Mesenchymal stem cell (in vitro differentiated cells and primary cell): ENCODE measurements around the gene C17orf67.

Source experiments
- DNase-seq: peaks from one replicate; pipeline ENCODE4 v3.0.0-alpha.2; 2013
- H2AFZ ChIP-seq: one replicate; pipeline ENCODE4 v1.6.1; 2013; ENCODE audit warnings: low read depth, mild to moderate bottlenecking, control low read depth, inconsistent platforms, low read length, moderate library complexity
- H2AK5ac ChIP-seq: 2 replicates; pipeline ENCODE4 v1.6.1; 2013; ENCODE audit warnings: low read length, moderate library complexity, mild to moderate bottlenecking, inconsistent platforms; ENCODE audit not compliant: severe bottlenecking
- H2BK120ac ChIP-seq: one replicate; pipeline ENCODE4 v1.6.1; 2013; ENCODE audit warnings: low read depth, mild to moderate bottlenecking, inconsistent platforms, low read length, moderate library complexity
- H2BK12ac ChIP-seq, 2 experiments: one replicate each; pipeline ENCODE4 v1.6.1; 2013; ENCODE audit warnings: inconsistent platforms in 2 of 2, low read length in 2 of 2, mild to moderate bottlenecking in 2 of 2, moderate library complexity in 2 of 2, control low read depth in 1 of 2
- H2BK15ac ChIP-seq: one replicate; pipeline ENCODE4 v1.6.1; 2013; ENCODE audit warnings: mild to moderate bottlenecking, low read depth, inconsistent platforms; ENCODE audit not compliant: poor library complexity, severe bottlenecking
- H2BK5ac ChIP-seq: 2 replicates; pipeline ENCODE4 v1.6.1; 2013; ENCODE audit warnings: low read depth, mild to moderate bottlenecking, low read length, control low read depth, inconsistent platforms; ENCODE audit not compliant: poor library complexity, severe bottlenecking
- H3K14ac ChIP-seq, 2 experiments: one replicate each; pipeline ENCODE4 v1.6.1; 2013; ENCODE audit warnings: inconsistent platforms in 2 of 2, low read length in 2 of 2, control low read depth in 1 of 2, mild to moderate bottlenecking in 1 of 2, moderate library complexity in 1 of 2
- H3K18ac ChIP-seq, 2 experiments: one replicate each; pipeline ENCODE4 v1.6.1; 2013; ENCODE audit warnings: inconsistent platforms in 2 of 2, low read length in 2 of 2, control low read depth in 1 of 2, low read depth in 1 of 2, mild to moderate bottlenecking in 1 of 2
- H3K23ac ChIP-seq, 2 experiments: one replicate each; pipeline ENCODE4 v1.6.1; 2013; ENCODE audit warnings: inconsistent platforms in 2 of 2, low read length in 2 of 2, mild to moderate bottlenecking in 2 of 2, moderate library complexity in 2 of 2, control low read depth in 1 of 2
- H3K27ac ChIP-seq: 2 replicates; pipeline ENCODE4 v1.5.1; 2013; ENCODE audit warnings: mild to moderate bottlenecking, moderate library complexity, low read length, control low read depth, inconsistent platforms; ENCODE audit not compliant: poor library complexity, severe bottlenecking
- H3K27me3 ChIP-seq, 2 experiments: 2 replicates each; pipeline versions ENCODE4 v1.6.1 to v1.7.0; 2013; ENCODE audit warnings: low read length in 2 of 2, mild to moderate bottlenecking in 2 of 2, moderate library complexity in 2 of 2, control low read depth in 1 of 2, inconsistent platforms in 1 of 2; ENCODE audit not compliant: control insufficient read depth in 1 of 2, insufficient read depth in 1 of 2
- H3K36me3 ChIP-seq, 2 experiments: 2 replicates each; pipeline versions ENCODE4 v1.6.1 to v1.7.0; 2013; ENCODE audit warnings: low read length in 2 of 2, control low read depth in 1 of 2, inconsistent platforms in 1 of 2, low read depth in 1 of 2, mild to moderate bottlenecking in 1 of 2; ENCODE audit not compliant: insufficient read depth in 2 of 2, control insufficient read depth in 1 of 2
- H3K4ac ChIP-seq, 2 experiments: one replicate each; pipeline ENCODE4 v1.6.1; 2013; ENCODE audit warnings: inconsistent platforms in 2 of 2, low read length in 2 of 2, mild to moderate bottlenecking in 2 of 2, moderate library complexity in 2 of 2, control low read depth in 1 of 2, low read depth in 1 of 2
- H3K4me1 ChIP-seq: 2 replicates; pipeline ENCODE4 v1.6.1; 2013; ENCODE audit warnings: low read depth, low read length, control low read depth; ENCODE audit not compliant: control insufficient read depth, insufficient read depth
- H3K4me2 ChIP-seq: 2 replicates; pipeline ENCODE4 v1.6.1; 2013; ENCODE audit warnings: low read length, mild to moderate bottlenecking, inconsistent platforms; ENCODE audit not compliant: poor library complexity, severe bottlenecking
- H3K4me3 ChIP-seq, 2 experiments: 2 replicates each; pipeline versions ENCODE4 v1.5.1 to v1.7.0; 2013; ENCODE audit warnings: low read length in 2 of 2, mild to moderate bottlenecking in 2 of 2, control low read depth in 1 of 2, low read depth in 1 of 2; ENCODE audit not compliant: insufficient read depth in 1 of 2
- H3K79me1 ChIP-seq: replicated peaks from 2 replicates; pipeline ENCODE4 v1.6.1; 2013; ENCODE audit warnings: mild to moderate bottlenecking, control low read depth, low read length, inconsistent platforms; ENCODE audit not compliant: poor library complexity, severe bottlenecking
- H3K9ac ChIP-seq: 2 replicates; pipeline ENCODE4 v1.7.0; 2013; ENCODE audit warnings: mild to moderate bottlenecking, low read length, moderate library complexity
- H3K9me3 ChIP-seq: 2 replicates; pipeline ENCODE4 v1.7.0; 2013; ENCODE audit warnings: mild to moderate bottlenecking, low read length; ENCODE audit not compliant: control insufficient read depth
- H4K8ac ChIP-seq: one replicate; pipeline ENCODE4 v1.6.1; 2013; ENCODE audit warnings: inconsistent platforms, mild to moderate bottlenecking, low read length, moderate library complexity
- H4K91ac ChIP-seq: one replicate; pipeline ENCODE4 v1.6.1; 2013; ENCODE audit warnings: mild to moderate bottlenecking, low read length, inconsistent platforms
- WGBS: methylation state at CpG from one replicate; pipeline ENCODE4 v1.1.7; 2013; ENCODE audit warnings: mixed read lengths; 5-methylcytosine and 5-hydroxymethylcytosine counted together

C17orf67 gene

GRCh38 chr17:56809106-56809819, 24.5 kb downstream of the C17orf67 start:
- Histone ChIP-seq H3K4ac (no peak overlapping the region), H3K36me3 (no peaks in the 10 kb centered on the region), H2BK5ac (no peak overlapping the region), H3K4me3 (no peak overlapping the region), H3K4me1 (peaks cover 3% of the 10 kb centered on the region), H3K18ac (no peak overlapping the region), H2BK15ac (peak overlapping the region; percentile 9), H3K27me3 (no peaks in the 10 kb centered on the region), H3K79me1 (no peaks in the 10 kb centered on the region), H2AK5ac (no peak overlapping the region), H4K91ac (no peak overlapping the region), H3K23ac (no peak overlapping the region), H3K9ac (no peak overlapping the region), H3K4me2 (no peak overlapping the region), H2BK120ac (no peak overlapping the region), H3K14ac (no peak overlapping the region), H3K9me3 (no peaks in the 10 kb centered on the region), H2BK12ac (no peak overlapping the region), H4K8ac (no peak overlapping the region), H2AFZ (no peak overlapping the region), H3K27ac (no peak overlapping the region)
- WGBS = 82% methylated on average over 9 of the region's 9 CpGs
- DNase-seq = no peak

GRCh38 chr17:56808503-56808902, 25.2 kb downstream of the C17orf67 start:
- Histone ChIP-seq H4K8ac (no peak overlapping the region), H3K18ac (peak overlapping the region in 1 of 2 experiments; percentile 29), H2BK120ac (no peak overlapping the region), H3K4me3 (no peak overlapping the region), H3K79me1 (no peaks in the 10 kb centered on the region), H3K36me3 (no peaks in the 10 kb centered on the region), H2AK5ac (no peak overlapping the region), H3K4ac (no peak overlapping the region), H3K9me3 (no peaks in the 10 kb centered on the region), H3K14ac (no peak overlapping the region), H2AFZ (no peak overlapping the region), H2BK5ac (no peak overlapping the region), H4K91ac (no peak overlapping the region), H3K27ac (no peak overlapping the region), H2BK12ac (no peak overlapping the region), H3K4me2 (no peak overlapping the region), H3K23ac (no peak overlapping the region), H3K27me3 (no peaks in the 10 kb centered on the region), H2BK15ac (no peak overlapping the region), H3K9ac (no peak overlapping the region), H3K4me1 (peaks cover 3% of the 10 kb centered on the region)
- WGBS = 97% methylated on average over 2 of the region's 3 CpGs
- no peak for DNase-seq

DNA sequence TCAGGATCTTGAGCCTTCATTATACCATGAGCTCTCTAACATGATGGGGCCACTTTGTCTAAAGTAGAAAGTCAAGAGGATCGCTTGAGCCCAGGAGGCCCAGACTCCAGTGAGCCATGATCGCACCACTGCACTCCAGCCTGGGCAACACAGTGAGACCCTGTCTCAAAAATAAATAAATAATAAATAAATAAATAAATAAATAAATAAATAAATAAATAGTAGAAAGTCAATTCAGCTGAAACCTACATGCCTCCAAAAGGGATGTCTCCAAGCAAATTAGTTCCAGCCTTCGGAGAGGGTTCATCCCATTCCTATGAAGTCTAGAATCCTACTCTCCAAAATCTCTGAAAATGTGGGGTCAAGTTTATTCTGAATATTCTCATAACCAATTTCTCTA, 26.0 kb downstream of the C17orf67 start:
- no peak overlapping the region for H3K4me2 ChIP-seq
- no peak for DNase-seq
- no peak overlapping the region for H4K91ac ChIP-seq
- H3K9me3 ChIP-seq = no peaks in the 10 kb centered on the region
- H2AFZ ChIP-seq = no peak overlapping the region
- H2AK5ac ChIP-seq = no peak overlapping the region
- WGBS = 100% methylated on average over 1 of the region's 3 CpGs
- no peaks in the 10 kb centered on the region for H3K27me3 ChIP-seq
- no peak overlapping the region for H2BK5ac ChIP-seq
- no peak overlapping the region for H3K4me3 ChIP-seq
- no peak overlapping the region for H2BK12ac ChIP-seq
- H3K4ac ChIP-seq = no peak overlapping the region
- no peak overlapping the region for H3K14ac ChIP-seq
- H2BK15ac ChIP-seq = no peak overlapping the region
- no peak overlapping the region for H3K27ac ChIP-seq
- H4K8ac ChIP-seq = no peak overlapping the region
- H3K9ac ChIP-seq = no peak overlapping the region
- no peaks in the 10 kb centered on the region for H3K79me1 ChIP-seq
- H3K4me1 ChIP-seq = peaks cover 3% of the 10 kb centered on the region
- no peaks in the 10 kb centered on the region for H3K36me3 ChIP-seq
- no peak overlapping the region for H2BK120ac ChIP-seq
- H3K18ac ChIP-seq = no peak overlapping the region
- no peak overlapping the region for H3K23ac ChIP-seq

DNA sequence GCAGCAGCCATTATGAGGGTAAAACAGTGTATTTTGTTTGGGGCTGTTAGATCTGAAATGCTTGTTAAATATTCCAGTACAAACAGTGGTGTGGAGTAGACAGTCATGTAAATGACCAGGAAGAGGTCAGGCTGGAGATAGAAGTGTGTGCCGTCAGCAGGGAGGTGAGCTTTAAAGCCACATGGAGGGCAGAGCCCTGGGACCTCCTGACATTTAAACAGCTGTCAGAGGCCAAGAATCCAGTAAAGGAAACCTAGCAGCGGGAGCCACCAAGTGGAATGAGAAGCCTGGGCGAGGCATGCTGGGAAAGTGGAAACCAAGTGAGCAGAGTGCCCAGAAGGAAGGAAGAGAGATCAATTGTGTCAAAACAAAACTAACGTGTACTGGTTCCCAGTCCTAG, 26.8 kb downstream of the C17orf67 start:
- Histone ChIP-seq H3K4me1 (peaks cover 3% of the 10 kb centered on the region), H2BK5ac (no peak overlapping the region), H3K27ac (no peak overlapping the region), H2AK5ac (no peak overlapping the region), H3K79me1 (no peaks in the 10 kb centered on the region), H3K23ac (no peak overlapping the region), H2BK12ac (no peak overlapping the region), H2BK15ac (no peak overlapping the region), H4K91ac (no peak overlapping the region), H3K27me3 (no peaks in the 10 kb centered on the region), H3K4me2 (no peak overlapping the region), H3K9ac (no peak overlapping the region), H2BK120ac (no peak overlapping the region), H4K8ac (no peak overlapping the region), H3K4me3 (no peak overlapping the region), H3K9me3 (no peaks in the 10 kb centered on the region), H3K36me3 (no peaks in the 10 kb centered on the region), H3K4ac (no peak overlapping the region), H3K18ac (no peak overlapping the region), H3K14ac (no peak overlapping the region), H2AFZ (no peak overlapping the region)
- WGBS = 73% methylated on average over 4 of the region's 4 CpGs
- no peak for DNase-seq
